ENCODE measurements around the gene MAB21L4.

MAB21L4 gene

GRCh38 chr2:240890691-240891090, 5.3 kb downstream of the MAB21L4 start:
- no peak overlapping the region for H3K4me3 ChIP-seq (ENCODE audit: low read length)
- TF ChIP-seq CTCF (conservative IDR thresholded peaks at IDR 0.05; ENCODE audit: low read depth, low read length), result no peak
- no peak for DNase-seq (ENCODE audit: low read depth)

GRCh38 chr2:240889601-240890560, 6.1 kb downstream of the MAB21L4 start:
- H3K4me3 ChIP-seq (ENCODE audit: low read length), result no peak overlapping the region
- no peak for DNase-seq (ENCODE audit: low read depth)
- no peak for TF ChIP-seq CTCF (conservative IDR thresholded peaks at IDR 0.05; ENCODE audit: low read depth, low read length)

GRCh38 chr2:240888890-240889573, 6.9 kb downstream of the MAB21L4 start:
- no peak for DNase-seq (ENCODE audit: low read depth)
- no peak for TF ChIP-seq CTCF (conservative IDR thresholded peaks at IDR 0.05; ENCODE audit: low read depth, low read length)
- H3K4me3 ChIP-seq (ENCODE audit: low read length), result no peak overlapping the region

GRCh38 chr2:240888130-240888889, 7.6 kb downstream of the MAB21L4 start:
- TF ChIP-seq CTCF (conservative IDR thresholded peaks at IDR 0.05; ENCODE audit: low read depth, low read length), result no peak
- no peak overlapping the region for H3K4me3 ChIP-seq (ENCODE audit: low read length)
- DNase-seq (ENCODE audit: low read depth), result no peak

GRCh38 chr2:240887631-240888030, 8.3 kb downstream of the MAB21L4 start:
- no peak for DNase-seq (ENCODE audit: low read depth)
- no peak for TF ChIP-seq CTCF (conservative IDR thresholded peaks at IDR 0.05; ENCODE audit: low read depth, low read length)
- H3K4me3 ChIP-seq (ENCODE audit: low read length), result no peak overlapping the region

GRCh38 chr2:240886678-240887609, 9.0 kb downstream of the MAB21L4 start:
- no peak overlapping the region for H3K4me3 ChIP-seq (ENCODE audit: low read length)
- TF ChIP-seq CTCF (conservative IDR thresholded peaks at IDR 0.05; ENCODE audit: low read depth, low read length), result no peak
- DNase-seq (ENCODE audit: low read depth), result no peak

Data from retinal pigment epithelial cell (primary cell).